Peyer's patch (tissue), 4 donors: ENCODE data around the gene IL17REL.

Experiments used
- POLR2A ChIP-seq, 2 donors: fragments of 450-650 bp; IDR thresholded peaks; one replicate each; pipeline ENCODE4 v1.5.1; 2017; ENCODE audit warnings: antibody characterized with exemption in 2 of 2, mild to moderate bottlenecking in 2 of 2, moderate library complexity in 2 of 2
- TF ChIP-seq, protein P1 (sequence below), 6 experiments: fragments of 450-650 bp in 4 of 6; fragments of 200-600 bp in 2 of 6; sonication (generic) in 1 of 6; IDR thresholded peaks; one replicate each; pipeline ENCODE4 v1.5.1; 2017 to 2019; ENCODE audit warnings: antibody characterized with exemption in 6 of 6, mild to moderate bottlenecking in 3 of 6, moderate library complexity in 1 of 6

DNA sequence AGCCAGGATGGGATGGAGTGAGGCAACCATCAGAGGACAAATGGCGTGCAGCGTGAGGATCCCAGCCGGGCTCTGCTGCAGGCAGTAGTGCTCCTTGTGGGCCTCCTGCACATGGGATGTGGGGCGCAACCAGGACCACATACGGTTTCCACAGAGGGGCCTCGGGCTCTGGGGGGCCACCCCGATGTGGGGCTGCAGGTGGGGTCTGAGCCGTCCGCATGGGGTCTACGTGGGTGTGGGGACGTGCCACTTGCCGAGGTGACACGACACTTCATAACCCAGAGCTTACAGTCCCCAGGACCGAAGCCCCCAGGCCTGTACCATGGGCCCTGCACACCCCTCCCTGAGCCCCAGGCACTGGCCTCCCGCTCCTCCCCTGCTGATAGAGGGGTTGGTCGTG lies 34.8 kb upstream of the IL17REL start:
- TF ChIP-seq, protein P1, sequence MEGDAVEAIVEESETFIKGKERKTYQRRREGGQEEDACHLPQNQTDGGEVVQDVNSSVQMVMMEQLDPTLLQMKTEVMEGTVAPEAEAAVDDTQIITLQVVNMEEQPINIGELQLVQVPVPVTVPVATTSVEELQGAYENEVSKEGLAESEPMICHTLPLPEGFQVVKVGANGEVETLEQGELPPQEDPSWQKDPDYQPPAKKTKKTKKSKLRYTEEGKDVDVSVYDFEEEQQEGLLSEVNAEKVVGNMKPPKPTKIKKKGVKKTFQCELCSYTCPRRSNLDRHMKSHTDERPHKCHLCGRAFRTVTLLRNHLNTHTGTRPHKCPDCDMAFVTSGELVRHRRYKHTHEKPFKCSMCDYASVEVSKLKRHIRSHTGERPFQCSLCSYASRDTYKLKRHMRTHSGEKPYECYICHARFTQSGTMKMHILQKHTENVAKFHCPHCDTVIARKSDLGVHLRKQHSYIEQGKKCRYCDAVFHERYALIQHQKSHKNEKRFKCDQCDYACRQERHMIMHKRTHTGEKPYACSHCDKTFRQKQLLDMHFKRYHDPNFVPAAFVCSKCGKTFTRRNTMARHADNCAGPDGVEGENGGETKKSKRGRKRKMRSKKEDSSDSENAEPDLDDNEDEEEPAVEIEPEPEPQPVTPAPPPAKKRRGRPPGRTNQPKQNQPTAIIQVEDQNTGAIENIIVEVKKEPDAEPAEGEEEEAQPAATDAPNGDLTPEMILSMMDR (IDR thresholded peaks at IDR 0.05): no peak
- no peak for TF ChIP-seq POLR2A (IDR thresholded peaks at IDR 0.05)
